Mononuclear cell (primary cell): ENCODE results near the gene LARGE1. TPM values are rescaled to one million over a fixed set of nuclear protein-coding genes. Genes with fewer than 3 reads are reported as not detected.

Experiments used
- H3K27me3 ChIP-seq: 2 replicates; pipeline ENCODE4 v1.6.0; 2011; ENCODE audit warnings: low read length, control low read depth; ENCODE audit not compliant: insufficient read depth
- H3K4me1 ChIP-seq: 2 replicates; pipeline ENCODE4 v1.5.1; 2011; ENCODE audit warnings: mild to moderate bottlenecking, low read length, control low read depth; ENCODE audit not compliant: insufficient read depth
- H3K4me3 ChIP-seq: 2 replicates; pipeline ENCODE4 v1.5.1; 2011; ENCODE audit warnings: mild to moderate bottlenecking, low read length, moderate library complexity
- H3K9me3 ChIP-seq: 2 replicates; pipeline ENCODE4 v1.5.1; 2011; ENCODE audit warnings: low read depth, mild to moderate bottlenecking, control low read depth, low read length
- total RNA-seq: library from RNA; depleted of rRNA; stranded (reverse); fragments of >200 nt; gene quantifications from one replicate; pipeline ENCODE4 v1.2.3, GENCODE V29; 2012

Gene LARGE1
- 3.9 TPM for total RNA-seq

- Histone ChIP-seq H3K27me3 (peaks cover 54% of the 10 kb centered on the region), H3K4me1 (peaks cover 22% of the 10 kb centered on the region), H3K9me3 (no peaks in the 10 kb centered on the region), H3K4me3 (peak within 1 kb of the TSS; percentile 36)
These were observed at the start of gene LARGE1 for GRCh38 chr22:33920197-33920540. TSS of gene LARGE1 (minus strand) at chr22:33920476.

DNA sequence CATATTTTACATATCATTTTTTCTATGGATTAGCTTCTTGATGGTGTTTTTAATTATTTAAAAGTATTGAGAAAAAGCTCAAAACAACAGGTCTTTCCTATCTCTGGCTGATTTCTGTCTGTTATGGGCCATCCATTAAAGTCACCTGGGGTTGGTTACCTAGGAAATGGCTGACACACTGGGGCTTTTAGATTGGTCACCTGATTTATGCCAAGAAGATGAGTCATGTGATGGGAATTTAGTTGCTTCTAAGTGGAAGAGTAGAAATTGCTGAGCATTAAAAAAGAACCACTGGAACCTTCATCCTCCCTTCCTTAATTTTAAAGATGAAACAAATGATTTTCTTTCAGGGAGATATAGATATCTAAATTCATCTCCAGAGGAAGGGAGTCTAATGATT, 48.8 kb upstream of the LARGE1 start:
- Histone ChIP-seq H3K27me3 (no peaks in the 10 kb centered on the region), H3K9me3 (no peaks in the 10 kb centered on the region), H3K4me1 (no peaks in the 10 kb centered on the region), H3K4me3 (no peak overlapping the region)

DNA sequence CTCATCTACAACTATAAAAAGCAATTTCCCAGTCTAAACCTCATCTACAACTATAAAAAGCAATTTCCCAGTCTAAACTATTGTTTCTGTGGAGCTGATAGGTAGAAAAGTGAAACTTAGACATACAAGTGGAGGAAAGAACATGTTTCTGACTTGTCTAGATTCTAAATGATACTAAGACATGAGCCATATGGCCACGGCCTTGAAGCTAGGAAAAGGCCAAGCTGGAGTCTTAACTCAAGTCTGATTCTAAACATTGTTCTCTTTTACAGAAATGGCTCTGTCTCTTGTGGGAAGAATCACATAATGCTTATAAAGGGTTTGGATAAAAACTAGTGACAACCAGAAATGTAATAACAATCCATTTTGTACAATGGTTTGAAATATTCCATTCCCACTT, 43.8 kb upstream of the LARGE1 start:
- H3K4me1 ChIP-seq: no peaks in the 10 kb centered on the region
- H3K9me3 ChIP-seq: no peaks in the 10 kb centered on the region
- no peaks in the 10 kb centered on the region for H3K27me3 ChIP-seq
- no peak overlapping the region for H3K4me3 ChIP-seq

- H3K9me3 ChIP-seq: no peaks in the 10 kb centered on the region
- H3K4me3 ChIP-seq: no peak overlapping the region
- no peaks in the 10 kb centered on the region for H3K27me3 ChIP-seq
- H3K4me1 ChIP-seq: no peaks in the 10 kb centered on the region
These were observed 42.1 kb upstream of the LARGE1 start for GRCh38 chr22:33962409-33962808.

DNA sequence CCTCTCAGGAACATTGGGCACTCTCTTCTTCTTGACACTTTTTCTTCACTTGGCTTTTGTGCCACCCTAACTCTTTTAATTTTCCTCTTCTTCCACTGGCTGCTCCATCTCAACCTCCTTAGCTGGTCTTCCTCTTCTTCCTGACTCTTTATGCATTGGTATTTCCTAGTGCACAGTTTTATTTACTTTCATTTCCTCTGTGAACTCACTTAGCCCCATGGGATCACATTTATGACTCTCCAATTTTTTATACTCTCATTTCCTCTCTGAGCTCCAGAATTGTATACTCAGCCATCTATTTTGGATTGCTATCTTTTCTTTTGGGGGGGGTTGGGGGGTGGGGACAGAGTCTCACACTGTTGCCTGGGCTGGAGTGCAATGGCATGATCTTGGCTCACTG, 38.5 kb upstream of the LARGE1 start:
- Histone ChIP-seq H3K4me3 (no peak overlapping the region), H3K9me3 (no peaks in the 10 kb centered on the region), H3K4me1 (no peaks in the 10 kb centered on the region), H3K27me3 (no peaks in the 10 kb centered on the region)

- Histone ChIP-seq H3K9me3 (no peaks in the 10 kb centered on the region), H3K4me3 (no peak overlapping the region), H3K4me1 (no peaks in the 10 kb centered on the region), H3K27me3 (no peaks in the 10 kb centered on the region)
These were observed 36.8 kb upstream of the LARGE1 start for GRCh38 chr22:33957086-33957485.

GRCh38 chr22:33952776-33953175, 32.5 kb upstream of the LARGE1 start:
- Histone ChIP-seq H3K4me3 (no peak overlapping the region), H3K4me1 (no peaks in the 10 kb centered on the region), H3K9me3 (no peaks in the 10 kb centered on the region), H3K27me3 (no peaks in the 10 kb centered on the region)

DNA sequence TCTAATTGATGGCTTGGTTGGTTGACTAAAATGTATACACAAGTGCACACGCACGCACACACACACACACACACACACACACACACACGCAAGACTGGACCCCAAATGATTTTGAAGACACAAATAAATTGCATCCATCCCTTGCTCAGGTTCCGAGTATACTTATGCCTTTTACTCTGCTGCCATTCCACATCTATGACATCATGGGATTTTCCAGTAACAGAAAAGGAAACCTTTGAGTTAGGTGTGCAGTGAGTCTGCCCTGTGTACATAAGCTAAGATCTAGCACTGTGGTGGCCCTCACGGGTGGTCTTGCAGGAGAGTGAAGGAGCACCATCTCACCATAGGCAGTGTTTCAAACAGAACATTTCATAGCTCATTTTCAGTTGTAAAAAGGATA, 20.5 kb upstream of the LARGE1 start:
- Histone ChIP-seq H3K9me3 (no peaks in the 10 kb centered on the region), H3K27me3 (no peaks in the 10 kb centered on the region), H3K4me1 (no peaks in the 10 kb centered on the region), H3K4me3 (no peak overlapping the region)

- Histone ChIP-seq H3K4me3 (no peak overlapping the region), H3K27me3 (no peaks in the 10 kb centered on the region), H3K4me1 (no peaks in the 10 kb centered on the region), H3K9me3 (no peaks in the 10 kb centered on the region)
These were observed 12.7 kb upstream of the LARGE1 start for GRCh38 chr22:33932997-33933396.

DNA sequence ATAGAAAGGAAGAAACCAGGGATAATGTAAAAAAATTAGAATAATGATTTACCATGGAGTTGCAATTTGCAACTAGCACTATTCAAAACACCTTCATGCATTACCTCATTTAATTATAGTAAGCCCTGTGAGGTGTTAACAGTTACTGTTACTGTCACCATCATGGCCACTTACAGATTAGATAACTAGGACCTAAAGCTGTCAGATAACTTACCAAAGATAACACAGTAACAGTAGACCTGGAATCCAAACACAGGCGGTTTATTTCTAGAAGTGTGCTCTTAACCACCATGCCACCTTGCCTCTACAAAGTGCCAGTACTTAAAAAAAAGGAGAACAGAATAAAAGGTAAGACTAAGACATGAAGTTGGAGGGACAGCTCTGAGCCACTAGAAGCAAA, 11.1 kb upstream of the LARGE1 start:
- Histone ChIP-seq H3K4me3 (no peak overlapping the region), H3K9me3 (no peaks in the 10 kb centered on the region), H3K4me1 (no peaks in the 10 kb centered on the region), H3K27me3 (peaks cover 1% of the 10 kb centered on the region)

DNA sequence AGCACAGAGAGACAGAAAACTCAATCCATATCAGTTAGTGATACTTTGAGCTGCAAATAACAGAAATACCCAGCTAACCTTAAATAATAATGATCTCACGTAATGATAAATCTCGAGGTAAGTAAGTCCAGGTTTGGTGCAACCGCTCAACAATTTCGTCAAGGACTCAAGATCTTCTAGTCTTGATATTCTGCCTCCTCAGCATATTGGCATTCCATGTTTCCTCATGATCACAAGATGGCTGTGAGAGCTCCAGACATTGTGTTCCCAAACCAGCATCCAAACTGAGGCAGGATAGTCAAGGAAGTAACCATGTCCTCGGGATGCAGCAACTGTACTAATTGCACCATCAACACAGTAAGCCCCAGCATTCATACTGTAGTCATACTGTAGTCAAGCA, 7.5 kb upstream of the LARGE1 start:
- no peak overlapping the region for H3K4me3 ChIP-seq
- no peaks in the 10 kb centered on the region for H3K4me1 ChIP-seq

DNA sequence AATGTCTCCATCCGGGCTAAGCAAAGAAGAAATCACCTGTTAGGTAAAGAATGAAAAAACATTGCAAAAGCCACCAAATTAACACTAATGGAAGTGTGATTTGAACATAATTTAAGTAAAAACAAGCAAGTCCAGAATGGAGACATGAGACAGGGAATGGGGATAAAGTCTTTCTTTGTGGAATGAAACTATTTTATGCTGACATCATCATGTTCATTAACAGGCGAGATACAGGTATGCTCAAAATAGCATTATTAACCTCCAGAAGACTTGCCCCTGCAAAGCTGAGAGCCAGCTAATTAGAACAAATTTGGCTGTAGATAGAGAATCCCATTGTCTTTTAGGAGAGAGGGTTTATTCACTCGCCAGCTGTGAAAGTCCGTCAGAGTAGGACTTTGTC, 4.9 kb upstream of the LARGE1 start:
- no peak overlapping the region for H3K4me3 ChIP-seq
- peaks cover 31% of the 10 kb centered on the region for H3K27me3 ChIP-seq
- no peaks in the 10 kb centered on the region for H3K9me3 ChIP-seq
- peaks cover 12% of the 10 kb centered on the region for H3K4me1 ChIP-seq

More for the DNA sequence above, 7.5 kb upstream of the LARGE1 start:
- H3K9me3 ChIP-seq: no peaks in the 10 kb centered on the region
- peaks cover 20% of the 10 kb centered on the region for H3K27me3 ChIP-seq

- Histone ChIP-seq H3K27me3 (peaks cover 41% of the 10 kb centered on the region), H3K9me3 (no peaks in the 10 kb centered on the region), H3K4me1 (peaks cover 22% of the 10 kb centered on the region), H3K4me3 (no peak overlapping the region)
These were observed 3.5 kb upstream of the LARGE1 start for GRCh38 chr22:33923660-33924246.

DNA sequence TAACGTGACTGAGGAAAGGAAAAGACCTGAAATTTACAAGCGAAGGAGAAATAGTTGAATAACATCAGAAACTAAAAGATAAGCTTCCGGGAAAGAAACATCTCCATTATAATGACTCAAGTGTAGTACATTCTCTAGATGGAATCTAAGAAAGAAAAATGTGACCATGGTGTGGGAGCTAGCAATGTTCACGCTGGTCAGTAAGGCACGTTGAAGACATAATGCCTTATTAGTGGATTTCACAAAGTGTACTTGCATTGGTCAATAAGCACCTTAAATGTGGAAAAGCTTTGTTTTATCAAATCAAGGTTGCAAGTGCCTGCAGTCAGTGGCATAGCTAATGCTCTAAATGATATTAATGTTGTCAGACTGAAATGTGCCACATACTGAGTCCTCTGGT, 2.8 kb upstream of the LARGE1 start:
- Histone ChIP-seq H3K9me3 (no peaks in the 10 kb centered on the region), H3K4me3 (no peak overlapping the region), H3K4me1 (peaks cover 22% of the 10 kb centered on the region), H3K27me3 (peaks cover 48% of the 10 kb centered on the region)

- H3K4me3 ChIP-seq: peak overlapping the region; percentile 24
- H3K4me1 ChIP-seq: peaks cover 22% of the 10 kb centered on the region
- no peaks in the 10 kb centered on the region for H3K9me3 ChIP-seq
- peaks cover 53% of the 10 kb centered on the region for H3K27me3 ChIP-seq
These were observed 2.0 kb upstream of the LARGE1 start for GRCh38 chr22:33922349-33922681.

GRCh38 chr22:33921525-33922348, 1.5 kb upstream of the LARGE1 start:
- Histone ChIP-seq H3K4me1 (peaks cover 22% of the 10 kb centered on the region), H3K9me3 (no peaks in the 10 kb centered on the region), H3K4me3 (peak overlapping the region; percentile 36), H3K27me3 (peaks cover 57% of the 10 kb centered on the region)
